Measurements from ENCODE around the gene CAMSAP3.

Gene CAMSAP3

DNA sequence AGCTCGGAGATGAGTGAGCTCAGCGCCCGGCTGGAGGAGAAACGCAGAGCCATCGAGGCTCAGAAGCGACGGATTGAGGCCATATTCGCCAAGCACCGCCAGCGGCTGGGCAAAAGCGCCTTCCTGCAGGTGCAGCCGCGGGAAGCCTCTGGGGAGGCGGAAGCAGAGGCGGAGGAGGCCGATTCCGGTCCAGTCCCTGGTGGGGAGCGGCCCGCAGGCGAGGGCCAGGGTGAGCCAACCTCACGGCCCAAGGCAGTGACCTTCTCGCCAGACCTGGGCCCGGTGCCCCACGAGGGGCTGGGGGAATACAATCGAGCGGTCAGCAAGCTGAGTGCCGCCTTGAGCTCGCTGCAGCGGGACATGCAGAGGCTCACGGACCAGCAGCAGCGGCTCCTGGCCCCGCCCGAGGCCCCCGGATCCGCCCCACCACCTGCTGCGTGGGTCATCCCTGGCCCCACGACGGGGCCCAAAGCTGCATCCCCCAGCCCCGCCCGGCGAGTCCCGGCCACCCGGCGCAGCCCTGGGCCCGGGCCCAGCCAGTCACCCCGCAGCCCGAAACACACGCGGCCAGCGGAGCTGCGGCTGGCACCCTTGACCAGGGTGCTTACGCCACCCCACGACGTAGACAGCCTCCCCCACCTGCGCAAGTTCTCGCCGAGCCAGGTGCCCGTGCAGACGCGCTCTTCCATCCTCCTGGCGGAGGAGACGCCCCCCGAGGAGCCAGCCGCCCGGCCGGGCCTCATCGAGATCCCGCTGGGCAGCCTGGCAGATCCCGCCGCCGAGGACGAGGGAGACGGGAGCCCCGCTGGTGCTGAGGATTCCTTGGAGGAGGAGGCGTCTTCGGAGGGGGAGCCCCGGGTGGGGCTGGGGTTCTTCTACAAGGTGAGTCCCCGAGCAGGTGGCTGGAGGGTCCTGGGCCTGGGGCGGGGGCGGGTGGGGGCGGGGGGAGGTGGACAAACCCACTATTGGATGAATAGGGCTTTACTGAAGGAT, 16.9 kb downstream of the CAMSAP3 start:
- DNase-seq, result no peak

- DNase-seq, result no peak
Observed at GRCh38 chr19:7614859-7615741, 19.4 kb downstream of the CAMSAP3 start.

DNA sequence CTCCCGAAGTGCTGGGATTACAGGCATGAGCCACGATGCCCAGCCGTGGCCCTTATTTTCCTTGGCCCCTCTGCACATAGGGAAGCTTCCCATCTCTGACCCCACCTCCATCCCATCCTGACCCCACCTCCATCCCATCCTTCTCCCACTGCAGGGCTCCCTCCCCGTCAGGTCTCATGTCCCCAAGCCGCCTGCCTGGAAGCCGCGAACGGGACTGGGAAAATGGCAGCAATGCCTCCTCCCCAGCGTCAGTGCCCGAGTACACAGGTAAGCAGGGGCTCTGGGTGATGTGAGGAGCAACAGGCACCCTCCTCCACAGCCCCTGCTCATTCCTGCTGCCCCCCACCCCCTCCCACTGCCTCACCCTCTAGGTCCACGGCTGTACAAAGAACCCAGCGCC, 21.5 kb downstream of the CAMSAP3 start:
- DNase-seq, result no peak

DNA sequence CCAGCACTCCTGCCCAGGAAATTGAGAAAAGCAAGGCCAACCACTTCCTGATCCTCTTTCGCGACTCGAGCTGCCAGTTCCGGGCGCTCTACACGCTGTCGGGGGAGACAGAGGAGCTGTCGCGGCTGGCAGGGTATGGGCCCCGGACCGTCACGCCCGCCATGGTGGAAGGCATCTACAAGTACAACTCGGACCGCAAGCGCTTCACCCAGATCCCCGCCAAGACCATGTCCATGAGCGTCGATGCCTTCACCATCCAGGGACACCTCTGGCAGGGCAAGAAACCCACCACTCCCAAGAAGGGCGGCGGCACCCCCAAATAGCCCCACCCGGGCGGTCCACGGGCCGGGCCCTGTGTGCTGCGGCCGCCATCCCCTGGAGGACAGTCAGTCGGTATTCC, 22.1 kb downstream of the CAMSAP3 start:
- DNase-seq, result no peak

DNA sequence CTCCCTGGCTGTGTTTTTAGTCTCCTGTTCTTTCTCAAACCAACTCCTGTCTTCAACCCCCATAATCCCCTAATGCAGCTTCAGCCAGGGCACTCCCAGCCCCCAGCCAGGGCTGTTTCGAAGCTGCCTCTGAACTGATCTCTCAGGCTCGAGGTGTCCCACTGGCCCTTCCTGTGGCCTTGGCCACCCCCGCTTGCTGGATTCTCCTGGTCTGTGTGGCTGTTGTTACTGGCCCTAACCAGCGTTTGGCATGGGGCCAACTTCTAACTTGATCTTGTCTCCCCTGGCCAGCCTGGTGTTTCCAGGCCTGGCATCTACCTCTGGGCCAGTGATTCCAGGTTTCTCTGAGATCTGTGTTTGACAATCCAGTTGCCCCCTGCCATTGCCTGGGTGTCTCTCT, 22.7 kb downstream of the CAMSAP3 start:
- no peak for DNase-seq

- no peak for DNase-seq
Observed at GRCh38 chr19:7618771-7619510, 23.3 kb downstream of the CAMSAP3 start.

- DNase-seq, result no peak
Observed at GRCh38 chr19:7619671-7620441, 24.2 kb downstream of the CAMSAP3 start.

GRCh38 chr19:7620442-7621412, 25.1 kb downstream of the CAMSAP3 start:
- no peak for DNase-seq

DNA sequence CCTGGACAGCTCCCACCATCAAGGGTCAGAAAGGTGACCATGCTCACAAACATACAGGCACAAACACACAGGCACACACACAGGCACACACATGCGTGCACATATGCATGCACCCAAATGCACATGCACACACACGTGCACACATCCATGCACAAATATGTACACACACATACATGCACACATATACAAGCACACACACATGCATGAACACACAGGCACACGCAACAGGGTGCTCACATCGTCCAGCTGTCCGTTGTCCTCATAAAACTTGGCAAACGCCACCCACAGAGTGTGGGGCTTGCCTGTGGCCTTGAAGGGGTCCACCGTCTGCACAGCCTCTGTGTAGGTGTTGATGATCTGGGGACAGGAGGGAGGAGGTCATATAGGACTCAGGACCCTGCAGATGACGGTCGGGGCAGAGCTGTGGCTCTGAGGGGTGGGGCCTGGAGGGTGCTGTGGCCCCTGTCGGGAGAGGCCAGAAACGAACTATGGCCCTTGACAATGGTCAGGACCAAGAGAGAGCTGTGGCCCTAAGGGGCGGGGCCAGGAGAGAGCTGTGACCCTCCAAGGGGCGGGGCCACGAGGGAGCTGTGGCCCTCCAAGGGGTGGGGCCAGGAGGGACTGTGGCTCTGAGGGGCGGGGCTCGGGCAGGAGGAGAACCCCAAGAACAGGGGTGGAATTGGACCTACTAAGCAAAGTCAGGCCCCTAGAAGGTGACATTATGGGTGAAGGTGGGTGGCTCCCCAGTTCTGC, 27.4 kb downstream of the CAMSAP3 start:
- DNase-seq, result no peak

- no peak for DNase-seq
Observed at GRCh38 chr19:7623725-7624603, 28.3 kb downstream of the CAMSAP3 start.

GRCh38 chr19:7624810-7625209, 29.1 kb downstream of the CAMSAP3 start:
- DNase-seq, result no peak

- no peak for DNase-seq
Observed at GRCh38 chr19:7625763-7626372, 30.2 kb downstream of the CAMSAP3 start.

- no peak for DNase-seq
Observed at GRCh38 chr19:7627166-7627565, 31.5 kb downstream of the CAMSAP3 start.

GRCh38 chr19:7628589-7629311, 33.1 kb downstream of the CAMSAP3 start:
- DNase-seq, result no peak

- DNase-seq, result peak; percentile 91 to 92
Observed at GRCh38 chr19:7629347-7630054, 33.8 kb downstream of the CAMSAP3 start, which contains the start of the genes PET100 and XAB2. TSS of gene PET100 (plus strand) at chr19:7629793. CDS start at chr19:7629834, 41 bp downstream. TSS of gene XAB2 (minus strand) at chr19:7629545. CDS start at chr19:7629527, 18 bp downstream.

GRCh38 chr19:7631577-7631976, 35.9 kb downstream of the CAMSAP3 start:
- no peak for DNase-seq
